ENCODE measurements around the gene BNIPL. TPM values are rescaled to one million over a fixed set of nuclear protein-coding genes. Genes with fewer than 3 reads are reported as not detected.

Gene BNIPL
- total and polyA plus RNA-seq, 2 of the 13 experiments (the other 11 are each of a cell fraction or from before 2014, with no cell fraction given): 0.40 to 1.1 TPM

DNA sequence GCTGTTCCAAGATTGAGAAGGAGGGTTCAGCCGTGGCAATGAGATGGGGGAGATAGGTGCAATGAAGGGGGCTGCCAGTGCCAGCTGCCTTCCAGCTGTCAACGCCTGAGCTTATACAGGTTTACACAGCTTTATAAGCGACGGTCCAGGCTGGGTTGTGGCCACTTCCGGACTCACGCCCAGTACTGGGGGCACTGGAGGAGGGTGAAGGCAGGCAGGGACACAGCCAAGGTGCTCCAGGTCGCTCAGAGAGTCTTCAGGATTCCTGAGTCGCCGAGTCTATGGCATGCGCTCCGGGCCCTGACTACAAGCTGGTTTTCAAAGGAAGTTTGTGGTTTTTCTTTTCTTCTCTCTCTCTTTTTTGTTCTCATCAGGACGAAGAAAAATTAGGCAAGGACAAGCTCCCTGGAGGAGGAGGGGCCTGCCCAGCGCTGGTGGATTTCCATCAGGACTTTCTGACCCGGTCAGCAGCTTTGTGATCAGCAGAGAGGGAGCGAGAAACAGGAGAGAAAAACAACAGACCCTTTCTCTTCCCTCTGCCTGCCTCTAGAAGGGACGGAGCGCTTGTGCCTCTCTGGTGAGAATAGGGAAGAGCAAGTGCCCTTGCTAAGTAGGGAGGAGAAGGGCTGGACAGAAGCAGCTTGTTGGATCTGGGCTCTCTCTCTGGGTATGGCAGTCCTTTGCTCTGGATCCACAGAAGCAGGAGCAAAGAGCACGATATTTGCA, 29.9 kb upstream of the BNIPL start, which contains the start of gene MINDY1 (continued):
- TF ChIP-seq ATRX (CRISPR knock-in tag; IDR thresholded peaks at IDR 0.05; ENCODE audit: borderline replicate concordance) (no peak), ZNF619 (CRISPR knock-in tag; IDR thresholded peaks at IDR 0.05) (no peak), GTF2F1 (IDR thresholded peaks at IDR 0.05; ENCODE audit: low read length) (no peak), ELF1 (CRISPR knock-in tag; IDR thresholded peaks at IDR 0.05) (peak; percentile 81), ZNF703 (CRISPR knock-in tag; IDR thresholded peaks at IDR 0.05; ENCODE audit: borderline replicate concordance) (no peak), ZNF383 (CRISPR knock-in tag; IDR thresholded peaks at IDR 0.05; ENCODE audit: borderline replicate concordance) (no peak), ZNF34 (CRISPR knock-in tag; IDR thresholded peaks at IDR 0.05; ENCODE audit: borderline replicate concordance) (no peak), SKI (IDR thresholded peaks at IDR 0.05; ENCODE audit: partially characterized antibody) (no peak), ZNF746 (CRISPR knock-in tag; IDR thresholded peaks at IDR 0.05) (no peak), POLR2AphosphoS2 (IDR thresholded peaks at IDR 0.05; ENCODE audit: low read depth, low read length) (no peak), FOXK2 (IDR thresholded peaks at IDR 0.05) (no peak), ZNF549 (CRISPR knock-in tag; IDR thresholded peaks at IDR 0.05) (no peak), TMF1 (CRISPR knock-in tag; IDR thresholded peaks at IDR 0.05; ENCODE audit: low read depth) (no peak), CC2D1A (CRISPR knock-in tag; IDR thresholded peaks at IDR 0.05) (no peak), TCF12 (IDR thresholded peaks at IDR 0.05) (no peak), TCF12 (CRISPR knock-in tag; IDR thresholded peaks at IDR 0.05) (no peak)
- TF ChIP-seq, protein P1, sequence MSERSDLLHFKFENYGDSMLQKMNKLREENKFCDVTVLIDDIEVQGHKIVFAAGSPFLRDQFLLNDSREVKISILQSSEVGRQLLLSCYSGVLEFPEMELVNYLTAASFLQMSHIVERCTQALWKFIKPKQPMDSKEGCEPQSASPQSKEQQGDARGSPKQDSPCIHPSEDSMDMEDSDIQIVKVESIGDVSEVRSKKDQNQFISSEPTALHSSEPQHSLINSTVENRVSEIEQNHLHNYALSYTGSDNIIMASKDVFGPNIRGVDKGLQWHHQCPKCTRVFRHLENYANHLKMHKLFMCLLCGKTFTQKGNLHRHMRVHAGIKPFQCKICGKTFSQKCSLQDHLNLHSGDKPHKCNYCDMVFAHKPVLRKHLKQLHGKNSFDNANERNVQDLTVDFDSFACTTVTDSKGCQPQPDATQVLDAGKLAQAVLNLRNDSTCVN (CRISPR knock-in tag; IDR thresholded peaks at IDR 0.05; ENCODE audit: borderline replicate concordance): peak; percentile 91
- TF ChIP-seq, protein P2, sequence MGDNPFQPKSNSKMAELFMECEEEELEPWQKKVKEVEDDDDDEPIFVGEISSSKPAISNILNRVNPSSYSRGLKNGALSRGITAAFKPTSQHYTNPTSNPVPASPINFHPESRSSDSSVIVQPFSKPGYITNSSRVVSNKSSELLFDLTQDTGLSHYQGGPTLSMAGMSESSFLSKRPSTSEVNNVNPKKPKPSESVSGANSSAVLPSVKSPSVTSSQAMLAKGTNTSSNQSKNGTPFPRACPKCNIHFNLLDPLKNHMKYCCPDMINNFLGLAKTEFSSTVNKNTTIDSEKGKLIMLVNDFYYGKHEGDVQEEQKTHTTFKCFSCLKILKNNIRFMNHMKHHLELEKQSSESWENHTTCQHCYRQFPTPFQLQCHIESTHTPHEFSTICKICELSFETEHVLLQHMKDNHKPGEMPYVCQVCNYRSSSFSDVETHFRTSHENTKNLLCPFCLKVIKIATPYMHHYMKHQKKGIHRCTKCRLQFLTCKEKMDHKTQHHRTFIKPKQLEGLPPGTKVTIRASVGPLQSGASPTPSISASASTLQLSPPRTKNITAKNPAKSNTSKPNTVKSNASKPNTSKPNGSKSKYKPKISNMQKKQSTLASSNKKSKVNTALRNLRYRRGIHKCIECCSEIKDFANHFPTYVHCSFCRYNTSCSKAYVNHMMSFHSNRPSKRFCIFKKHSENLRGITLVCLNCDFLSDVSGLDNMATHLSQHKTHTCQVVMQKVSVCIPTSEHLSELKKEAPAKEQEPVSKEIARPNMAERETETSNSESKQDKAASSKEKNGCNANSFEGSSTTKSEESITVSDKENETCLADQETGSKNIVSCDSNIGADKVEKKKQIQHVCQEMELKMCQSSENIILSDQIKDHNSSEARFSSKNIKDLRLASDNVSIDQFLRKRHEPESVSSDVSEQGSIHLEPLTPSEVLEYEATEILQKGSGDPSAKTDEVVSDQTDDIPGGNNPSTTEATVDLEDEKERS (CRISPR knock-in tag; IDR thresholded peaks at IDR 0.05): no peak
- TF ChIP-seq, protein P3, sequence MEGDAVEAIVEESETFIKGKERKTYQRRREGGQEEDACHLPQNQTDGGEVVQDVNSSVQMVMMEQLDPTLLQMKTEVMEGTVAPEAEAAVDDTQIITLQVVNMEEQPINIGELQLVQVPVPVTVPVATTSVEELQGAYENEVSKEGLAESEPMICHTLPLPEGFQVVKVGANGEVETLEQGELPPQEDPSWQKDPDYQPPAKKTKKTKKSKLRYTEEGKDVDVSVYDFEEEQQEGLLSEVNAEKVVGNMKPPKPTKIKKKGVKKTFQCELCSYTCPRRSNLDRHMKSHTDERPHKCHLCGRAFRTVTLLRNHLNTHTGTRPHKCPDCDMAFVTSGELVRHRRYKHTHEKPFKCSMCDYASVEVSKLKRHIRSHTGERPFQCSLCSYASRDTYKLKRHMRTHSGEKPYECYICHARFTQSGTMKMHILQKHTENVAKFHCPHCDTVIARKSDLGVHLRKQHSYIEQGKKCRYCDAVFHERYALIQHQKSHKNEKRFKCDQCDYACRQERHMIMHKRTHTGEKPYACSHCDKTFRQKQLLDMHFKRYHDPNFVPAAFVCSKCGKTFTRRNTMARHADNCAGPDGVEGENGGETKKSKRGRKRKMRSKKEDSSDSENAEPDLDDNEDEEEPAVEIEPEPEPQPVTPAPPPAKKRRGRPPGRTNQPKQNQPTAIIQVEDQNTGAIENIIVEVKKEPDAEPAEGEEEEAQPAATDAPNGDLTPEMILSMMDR (CRISPR knock-in tag; IDR thresholded peaks at IDR 0.05): peak; percentile 72
- TF ChIP-seq, protein P4, sequence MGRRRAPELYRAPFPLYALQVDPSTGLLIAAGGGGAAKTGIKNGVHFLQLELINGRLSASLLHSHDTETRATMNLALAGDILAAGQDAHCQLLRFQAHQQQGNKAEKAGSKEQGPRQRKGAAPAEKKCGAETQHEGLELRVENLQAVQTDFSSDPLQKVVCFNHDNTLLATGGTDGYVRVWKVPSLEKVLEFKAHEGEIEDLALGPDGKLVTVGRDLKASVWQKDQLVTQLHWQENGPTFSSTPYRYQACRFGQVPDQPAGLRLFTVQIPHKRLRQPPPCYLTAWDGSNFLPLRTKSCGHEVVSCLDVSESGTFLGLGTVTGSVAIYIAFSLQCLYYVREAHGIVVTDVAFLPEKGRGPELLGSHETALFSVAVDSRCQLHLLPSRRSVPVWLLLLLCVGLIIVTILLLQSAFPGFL (CRISPR knock-in tag; IDR thresholded peaks at IDR 0.05): no peak
- TF ChIP-seq, protein P5, sequence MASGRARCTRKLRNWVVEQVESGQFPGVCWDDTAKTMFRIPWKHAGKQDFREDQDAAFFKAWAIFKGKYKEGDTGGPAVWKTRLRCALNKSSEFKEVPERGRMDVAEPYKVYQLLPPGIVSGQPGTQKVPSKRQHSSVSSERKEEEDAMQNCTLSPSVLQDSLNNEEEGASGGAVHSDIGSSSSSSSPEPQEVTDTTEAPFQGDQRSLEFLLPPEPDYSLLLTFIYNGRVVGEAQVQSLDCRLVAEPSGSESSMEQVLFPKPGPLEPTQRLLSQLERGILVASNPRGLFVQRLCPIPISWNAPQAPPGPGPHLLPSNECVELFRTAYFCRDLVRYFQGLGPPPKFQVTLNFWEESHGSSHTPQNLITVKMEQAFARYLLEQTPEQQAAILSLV (CRISPR knock-in tag; IDR thresholded peaks at IDR 0.05; ENCODE audit: borderline replicate concordance): no peak
